ENCODE data around the gene GUCA2B. TPM values are rescaled to one million over a fixed set of nuclear protein-coding genes. Genes with fewer than 3 reads are reported as not detected.

The GUCA2B gene
- total and polyA plus RNA-seq, 2 of the 4 experiments (the other 2 are of a cell fraction): not detected

- no peak overlapping the region for H4K91ac ChIP-seq (ENCODE audit: insufficient read depth, low read depth, low read length)
- H3K4me2 ChIP-seq (ENCODE audit: low read depth, low read length): no peak overlapping the region
- WGBS, 2 experiments (ENCODE audit: extremely low coverage in 2 of 2, insufficient read length in 1 of 2): 70% methylated on average over 3 of the region's 7 CpGs; no CpG with 5 or more reads in 1 of the 2 experiments
- in situ Hi-C loops (cut with MboI; ENCODE audit: low sequenced_read_pairs): no loop called here
- no TSS peak for BruUV-seq (replicated peaks)
- 0 out of 2 replicates have a peak, but pooled peaks cover 3% of the 10 kb centered on the region for H3K9me1 ChIP-seq (ENCODE audit: insufficient read depth, low read length)
- no peak overlapping the region for H4K8ac ChIP-seq (ENCODE audit: low read depth in 2 of 2, low read length in 2 of 2)
- H4K20me1 ChIP-seq (ENCODE audit: insufficient read depth, low read length): no peaks in the 10 kb centered on the region
- H3K79me1 ChIP-seq (ENCODE audit: low read depth in 1 of 2, low read length in 2 of 2): no peaks in the 10 kb centered on the region
- H3K56ac ChIP-seq (ENCODE audit: extremely low read depth, insufficient read depth, low read length): no peak overlapping the region
- no peak overlapping the region for H3K23ac ChIP-seq (ENCODE audit: low read depth, low read length)
- H2BK15ac ChIP-seq (ENCODE audit: low read depth, low read length): no peak overlapping the region
- no peak overlapping the region for H2AK5ac ChIP-seq (ENCODE audit: low read depth, low read length)
- peaks cover 5% of the 10 kb centered on the region; the same call in 1 of the 2 replicates for H3K9me3 ChIP-seq (ENCODE audit: control insufficient read depth, insufficient read depth, low read length)
- H2BK120ac ChIP-seq (ENCODE audit: low read depth, low read length): no peak overlapping the region
- H3K18ac ChIP-seq (ENCODE audit: low read depth, low read length): no peak overlapping the region
- H4K5ac ChIP-seq (ENCODE audit: low read depth, low read length): no peak overlapping the region
- peak overlapping the region; percentile 24 for H2AK9ac ChIP-seq (replicated peaks; ENCODE audit: low read depth, low read length, poor library complexity)
- intact Hi-C loops (cut with micrococcal nuclease): no loop called here
- dilution Hi-C loops (cut with HindIII; ENCODE audit: low sequenced_read_pairs, unreplicated experiment): no loop called here
- no peak overlapping the region for H3K4me3 ChIP-seq (ENCODE audit: insufficient read depth, low read depth, low read length)
- TF ChIP-seq, protein P1, sequence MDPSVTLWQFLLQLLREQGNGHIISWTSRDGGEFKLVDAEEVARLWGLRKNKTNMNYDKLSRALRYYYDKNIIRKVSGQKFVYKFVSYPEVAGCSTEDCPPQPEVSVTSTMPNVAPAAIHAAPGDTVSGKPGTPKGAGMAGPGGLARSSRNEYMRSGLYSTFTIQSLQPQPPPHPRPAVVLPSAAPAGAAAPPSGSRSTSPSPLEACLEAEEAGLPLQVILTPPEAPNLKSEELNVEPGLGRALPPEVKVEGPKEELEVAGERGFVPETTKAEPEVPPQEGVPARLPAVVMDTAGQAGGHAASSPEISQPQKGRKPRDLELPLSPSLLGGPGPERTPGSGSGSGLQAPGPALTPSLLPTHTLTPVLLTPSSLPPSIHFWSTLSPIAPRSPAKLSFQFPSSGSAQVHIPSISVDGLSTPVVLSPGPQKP (IDR thresholded peaks at IDR 0.05; ENCODE audit: borderline replicate concordance, low read depth, low read length): no peak
- TF ChIP-seq RFX5 (IDR thresholded peaks at IDR 0.05; ENCODE audit: low read depth, low read length): no peak
- DNase-seq (no peak), ATAC-seq (ENCODE audit: low read depth) (no peak)
- no peak overlapping the region for H2BK20ac ChIP-seq (ENCODE audit: low read depth, low read length)
- no peak overlapping the region for H3K4ac ChIP-seq (ENCODE audit: low read depth, low read length)
- peaks cover 21% of the 10 kb centered on the region for H3K27me3 ChIP-seq (ENCODE audit: control insufficient read depth, insufficient read depth, low read length)
- H2AFZ ChIP-seq (replicated peaks; ENCODE audit: low read length, poor library complexity): no peak overlapping the region
- H2BK5ac ChIP-seq (ENCODE audit: low read depth, low read length, poor library complexity, severe bottlenecking): no peak overlapping the region
- no peak overlapping the region for H3K27ac ChIP-seq (ENCODE audit: insufficient read depth, low read length)
- H3K9ac ChIP-seq (ENCODE audit: low read depth, low read length): no peak overlapping the region
- no peak overlapping the region for H3K14ac ChIP-seq (replicated peaks; ENCODE audit: low read depth, low read length)
- CTCF ChIA-PET: no interaction called here
- no peaks in the 10 kb centered on the region for H3K36me3 ChIP-seq (ENCODE audit: control insufficient read depth, insufficient read depth, low read length)
- POLR2A ChIA-PET (ENCODE audit: unreplicated experiment): no interaction called here
- no peaks in the 10 kb centered on the region for H3K4me1 ChIP-seq (ENCODE audit: control insufficient read depth, insufficient read depth, low read length)
Measured at GRCh38 chr1:42157667-42158066, 4.5 kb downstream of the GUCA2B start.

Data from IMR-90 (cell line).